Measurements from ENCODE around the gene TCOF1. TPM values are rescaled to one million over a fixed set of nuclear protein-coding genes. Genes with fewer than 3 reads are reported as not detected.

Gene TCOF1
- total and polyA plus RNA-seq, 9 donors: 16.7 to 38.3 (median 27.8) TPM

- Histone ChIP-seq H3K27ac (no peak overlapping the region), H3K36me3 (no peaks in the 10 kb centered on the region), H3K27me3 (no peaks in the 10 kb centered on the region), H3K4me3 (no peak overlapping the region), H3K9me3 (no peaks in the 10 kb centered on the region), H3K4me1 (ENCODE audit: insufficient read depth) (peaks cover 8% of the 10 kb centered on the region)
- intact Hi-C loops (cut with DNase I): loop anchor here in 1 of 4 donors (10.0 kb wide), 1 partner anchor 221 kb away; no protein-coding TSS in a partner anchor
- DNase-seq: no peak
- no peak for TF ChIP-seq EP300 (IDR thresholded peaks at IDR 0.05)
- no peak for TF ChIP-seq POLR2A (IDR thresholded peaks at IDR 0.05)
- TF ChIP-seq CTCF (IDR thresholded peaks at IDR 0.05): no peak
- WGBS, 3 donors: 91 to 95% (median 93%) methylated on average over 2 of the region's 2 CpGs
Measured at GRCh38 chr5:150355791-150356190, 1.7 kb upstream of the TCOF1 start.

GRCh38 chr5:150356575-150357294 is 762 bp upstream of the TCOF1 start:
- Histone ChIP-seq H3K4me1 (ENCODE audit: insufficient read depth) (peaks cover 5% of the 10 kb centered on the region), H3K27me3 (no peaks in the 10 kb centered on the region), H3K4me3 (peak overlapping the region; percentile 73), H3K9me3 (no peaks in the 10 kb centered on the region), H3K27ac (no peak overlapping the region), H3K36me3 (no peaks in the 10 kb centered on the region)
- TF ChIP-seq CTCF (IDR thresholded peaks at IDR 0.05) (no peak), POLR2A (IDR thresholded peaks at IDR 0.05) (no peak), EP300 (IDR thresholded peaks at IDR 0.05) (no peak)
- intact Hi-C loops (cut with DNase I): loop anchor here in 1 of 4 donors (10.0 kb wide), 1 partner anchor 222 kb away; no protein-coding TSS in a partner anchor
- 49 to 59% (median 52%) methylated on average over 10 of the region's 10 CpGs for WGBS, 3 donors
- no peak for DNase-seq

- H3K27ac ChIP-seq: no peak overlapping the region
- peak overlapping the region; percentile 73 for H3K4me3 ChIP-seq
- H3K4me1 ChIP-seq (ENCODE audit: insufficient read depth): peaks cover 5% of the 10 kb centered on the region
- no peak for TF ChIP-seq EP300 (IDR thresholded peaks at IDR 0.05)
- TF ChIP-seq POLR2A (IDR thresholded peaks at IDR 0.05): no peak
- no peak for TF ChIP-seq CTCF (IDR thresholded peaks at IDR 0.05)
- intact Hi-C loops (cut with DNase I): loop anchor here in 1 of 4 donors (10.0 kb wide), 1 partner anchor 224 kb away; no protein-coding TSS in a partner anchor
- H3K27me3 ChIP-seq: no peaks in the 10 kb centered on the region
- 43 to 50% (median 49%) methylated on average over 23 of the region's 23 CpGs for WGBS, 3 donors
- H3K9me3 ChIP-seq: no peaks in the 10 kb centered on the region
- H3K36me3 ChIP-seq: no peaks in the 10 kb centered on the region
- DNase-seq: no peak
Measured at GRCh38 chr5:150358261-150359095, 981 bp downstream of the TCOF1 start.

- 93 to 95% (median 93%) methylated on average over 1 of the region's 1 CpG for WGBS, 3 donors
- no peaks in the 10 kb centered on the region for H3K9me3 ChIP-seq
- H3K36me3 ChIP-seq: no peaks in the 10 kb centered on the region
- TF ChIP-seq POLR2A (IDR thresholded peaks at IDR 0.05): no peak
- no peak for TF ChIP-seq EP300 (IDR thresholded peaks at IDR 0.05)
- TF ChIP-seq CTCF (IDR thresholded peaks at IDR 0.05): no peak
- H3K27ac ChIP-seq: no peak overlapping the region
- H3K27me3 ChIP-seq: no peaks in the 10 kb centered on the region
- DNase-seq: no peak
- H3K4me3 ChIP-seq: no peak overlapping the region
- H3K4me1 ChIP-seq (ENCODE audit: insufficient read depth): peaks cover 5% of the 10 kb centered on the region
- intact Hi-C loops (cut with DNase I): no loop called here
Measured at GRCh38 chr5:150361301-150361700, 3.8 kb downstream of the TCOF1 start.
